Activated naive CD8-positive, alpha-beta T cell treated with anti-CD3 and anti-CD28 coated beads, Interleukin-2, amount 10 ng/mL, durations not matched to agents 7 days and 5 days (primary cell): Measurements from ENCODE around the gene SUPT4H1. TPM values are rescaled to one million over a fixed set of nuclear protein-coding genes. Genes with fewer than 3 reads are reported as not detected.

Experiments
- ATAC-seq: fragments of 150-1000 bp; cut with Tn5 transposase; one replicate; pipeline ENCODE4 v1.10.0; 2021; ENCODE audit warnings: low read depth, moderate library complexity
- POLR2A ChIA-PET: fragments of 350-600 bp; sonication (Branson Sonifier 250); formaldehyde crosslinking; loops from one replicate; lab custom pipeline; 2021; ENCODE audit warnings: antibody characterized with exemption; lab: Charles Lee
- DNase-seq: peaks from one replicate; pipeline ENCODE4 v3.0.0; 2021
- H3K27ac Mint-ChIP-seq: one replicate; pipeline ENCODE4 v1.8.0; 2022; ENCODE audit warnings: mild to moderate bottlenecking, mixed read lengths
- H3K27me3 Mint-ChIP-seq: one replicate; pipeline ENCODE4 v1.8.0; 2022; ENCODE audit warnings: mild to moderate bottlenecking, moderate library complexity, mixed read lengths
- H3K36me3 Mint-ChIP-seq: one replicate; pipeline ENCODE4 v1.8.0; 2021; ENCODE audit warnings: mild to moderate bottlenecking, mixed read lengths
- H3K4me1 Mint-ChIP-seq: one replicate; pipeline ENCODE4 v1.8.0; 2021; ENCODE audit warnings: mixed read lengths
- H3K4me3 Mint-ChIP-seq: one replicate; pipeline ENCODE4 v1.8.0; 2022; ENCODE audit warnings: mild to moderate bottlenecking, moderate library complexity, mixed read lengths
- H3K9me3 Mint-ChIP-seq: one replicate; pipeline ENCODE4 v1.8.0; 2021; ENCODE audit warnings: mixed read lengths
- total RNA-seq, 2 experiments: library from RNA; stranded (reverse); gene quantifications; one replicate each; pipeline ENCODE4 v1.2.3, GENCODE V29; 2021

Gene SUPT4H1
- total RNA-seq, 2 experiments from 2014 or later: 66.4 to 70.2 TPM

- H3K27me3 Mint-ChIP-seq: no peaks in the 10 kb centered on the region
- peaks cover 10% of the 10 kb centered on the region for H3K36me3 Mint-ChIP-seq
- POLR2A ChIA-PET: interaction anchor here (1.1 kb wide), 1 partner anchor 33 kb away, joined by 4 read pairs; no protein-coding TSS in a partner anchor
- H3K4me3 Mint-ChIP-seq: no peak overlapping the region
- no peaks in the 10 kb centered on the region for H3K4me1 Mint-ChIP-seq
- DNase-seq (no peak), ATAC-seq (no peak)
- H3K9me3 Mint-ChIP-seq: no peaks in the 10 kb centered on the region
- H3K27ac Mint-ChIP-seq: no peak overlapping the region
Measured at GRCh38 chr17:58311429-58311894, 40.5 kb downstream of the SUPT4H1 start.

GRCh38 chr17:58310511-58311428 is 41.2 kb downstream of the SUPT4H1 start:
- no peaks in the 10 kb centered on the region for H3K4me1 Mint-ChIP-seq
- H3K36me3 Mint-ChIP-seq: peaks cover 10% of the 10 kb centered on the region
- H3K27ac Mint-ChIP-seq: no peak overlapping the region
- no peaks in the 10 kb centered on the region for H3K9me3 Mint-ChIP-seq
- DNase-seq (no peak), ATAC-seq (no peak)
- POLR2A ChIA-PET: interaction anchor here (0.6 kb wide), 1 partner anchor 17 kb away, joined by 3 read pairs; no protein-coding TSS in a partner anchor
- no peak overlapping the region for H3K4me3 Mint-ChIP-seq
- no peaks in the 10 kb centered on the region for H3K27me3 Mint-ChIP-seq

GRCh38 chr17:58309918-58310259 is 42.1 kb downstream of the SUPT4H1 start:
- Mint-ChIP-seq H3K4me3 (no peak overlapping the region), H3K4me1 (no peaks in the 10 kb centered on the region), H3K36me3 (peaks cover 6% of the 10 kb centered on the region), H3K27ac (no peak overlapping the region), H3K27me3 (no peaks in the 10 kb centered on the region), H3K9me3 (no peaks in the 10 kb centered on the region)
- POLR2A ChIA-PET: interaction anchor here (1.5 kb wide), 1 partner anchor 12 kb away, joined by 5 read pairs; no protein-coding TSS in a partner anchor
- DNase-seq (no peak), ATAC-seq (no peak)

- POLR2A ChIA-PET: interaction anchor here (0.8 to 1.5 kb wide), 3 partner anchors 13 to 27 kb away, joined by 3 to 5 read pairs (median 3); no protein-coding TSS in a partner anchor
- Mint-ChIP-seq H3K9me3 (no peaks in the 10 kb centered on the region), H3K27ac (no peak overlapping the region), H3K36me3 (peaks cover 6% of the 10 kb centered on the region), H3K27me3 (no peaks in the 10 kb centered on the region), H3K4me3 (no peak overlapping the region), H3K4me1 (peaks cover under 1% of the 10 kb centered on the region)
- DNase-seq: no peak
- ATAC-seq: no peak
Measured at GRCh38 chr17:58308985-58309917, 42.8 kb downstream of the SUPT4H1 start.

- Mint-ChIP-seq H3K4me1 (peaks cover 1% of the 10 kb centered on the region), H3K9me3 (no peaks in the 10 kb centered on the region), H3K36me3 (peaks cover 5% of the 10 kb centered on the region), H3K27me3 (no peaks in the 10 kb centered on the region), H3K4me3 (no peak overlapping the region), H3K27ac (no peak overlapping the region)
- no peak for ATAC-seq
- DNase-seq: peak; percentile 32
- POLR2A ChIA-PET: interaction anchor here (0.8 to 1.5 kb wide), 4 partner anchors 14 to 44 kb away, joined by 3 to 6 read pairs (median 4); partner anchors contain the start of gene SUPT4H1
Measured at GRCh38 chr17:58308173-58308984, 43.6 kb downstream of the SUPT4H1 start.

- DNase-seq (no peak), ATAC-seq (no peak)
- POLR2A ChIA-PET: interaction anchor here (0.7 to 1.2 kb wide), 3 partner anchors 20 to 44 kb away, joined by 3 to 6 read pairs (median 3); partner anchors contain the start of gene SUPT4H1
- no peaks in the 10 kb centered on the region for H3K27me3 Mint-ChIP-seq
- H3K27ac Mint-ChIP-seq: no peak overlapping the region
- peaks cover 1% of the 10 kb centered on the region for H3K4me1 Mint-ChIP-seq
- no peaks in the 10 kb centered on the region for H3K9me3 Mint-ChIP-seq
- no peak overlapping the region for H3K4me3 Mint-ChIP-seq
- H3K36me3 Mint-ChIP-seq: peaks cover 3% of the 10 kb centered on the region
Measured at GRCh38 chr17:58307468-58308172, 44.4 kb downstream of the SUPT4H1 start.

- DNase-seq (no peak), ATAC-seq (no peak)
- H3K4me3 Mint-ChIP-seq: no peak overlapping the region
- no peaks in the 10 kb centered on the region for H3K9me3 Mint-ChIP-seq
- H3K27ac Mint-ChIP-seq: no peak overlapping the region
- H3K27me3 Mint-ChIP-seq: no peaks in the 10 kb centered on the region
- H3K4me1 Mint-ChIP-seq: peaks cover 1% of the 10 kb centered on the region
- POLR2A ChIA-PET: interaction anchor here (0.9 to 1.7 kb wide), 3 partner anchors 21 to 111 kb away, joined by 3 to 6 read pairs (median 5); partner anchors contain the start of gene RNF43
- peaks cover 2% of the 10 kb centered on the region for H3K36me3 Mint-ChIP-seq
Measured at GRCh38 chr17:58306131-58306951, 45.7 kb downstream of the SUPT4H1 start.

- H3K9me3 Mint-ChIP-seq: no peaks in the 10 kb centered on the region
- H3K4me1 Mint-ChIP-seq: peaks cover 1% of the 10 kb centered on the region
- H3K27me3 Mint-ChIP-seq: no peaks in the 10 kb centered on the region
- H3K36me3 Mint-ChIP-seq: peaks cover 2% of the 10 kb centered on the region
- POLR2A ChIA-PET: interaction anchor here (0.6 to 1.7 kb wide), 5 partner anchors 20 to 130 kb away, joined by 3 to 7 read pairs (median 5); partner anchors contain the start of gene RNF43
- no peak for DNase-seq
- no peak for ATAC-seq
- no peak overlapping the region for H3K27ac Mint-ChIP-seq
- no peak overlapping the region for H3K4me3 Mint-ChIP-seq
Measured at GRCh38 chr17:58305626-58306025, 46.4 kb downstream of the SUPT4H1 start.

- POLR2A ChIA-PET: interaction anchor here (0.7 to 2.7 kb wide), 9 partner anchors 12 to 113 kb away, joined by 3 to 16 read pairs (median 5); partner anchors contain the start of genes RNF43, SUPT4H1 and TSPOAP1
- no peaks in the 10 kb centered on the region for H3K9me3 Mint-ChIP-seq
- H3K27me3 Mint-ChIP-seq: no peaks in the 10 kb centered on the region
- no peak overlapping the region for H3K4me3 Mint-ChIP-seq
- no peak for ATAC-seq
- H3K4me1 Mint-ChIP-seq: peaks cover 1% of the 10 kb centered on the region
- no peak overlapping the region for H3K27ac Mint-ChIP-seq
- peaks cover 2% of the 10 kb centered on the region for H3K36me3 Mint-ChIP-seq
- DNase-seq: no peak
Measured at GRCh38 chr17:58304750-58305486, 47.1 kb downstream of the SUPT4H1 start.

GRCh38 chr17:58303971-58304749 is 47.8 kb downstream of the SUPT4H1 start:
- peak; percentile 79 for ATAC-seq

More at GRCh38 chr17:58303971-58304749, 47.8 kb downstream of the SUPT4H1 start:
- H3K36me3 Mint-ChIP-seq: peaks cover 2% of the 10 kb centered on the region
- POLR2A ChIA-PET: interaction anchor here (1.1 to 2.7 kb wide), 4 partner anchors 13 to 48 kb away, joined by 3 to 16 read pairs (median 8); partner anchors contain the start of genes SUPT4H1 and TSPOAP1
- H3K27me3 Mint-ChIP-seq: peaks cover 5% of the 10 kb centered on the region
- no peaks in the 10 kb centered on the region for H3K9me3 Mint-ChIP-seq
- no peak overlapping the region for H3K27ac Mint-ChIP-seq
- peaks cover 1% of the 10 kb centered on the region for H3K4me1 Mint-ChIP-seq
- no peak overlapping the region for H3K4me3 Mint-ChIP-seq
- DNase-seq: peak; percentile 72
